Measurements from ENCODE around the gene SLC6A17.

- TF ChIP-seq TAF1 (IDR thresholded peaks at IDR 0.05; ENCODE audit: low read depth, low read length), result no peak
- TF ChIP-seq POLR2A (IDR thresholded peaks at IDR 0.05; ENCODE audit: low read depth, low read length), result no peak
- no peak for TF ChIP-seq POLR2AphosphoS5 (IDR thresholded peaks at IDR 0.05; ENCODE audit: low read depth, low read length)
Measured at GRCh38 chr1:110158261-110158660, 8.0 kb downstream of the SLC6A17 start.

All from GM12891 (cell line).